ENCODE data around the gene PALB2. TPM values are rescaled to one million over a fixed set of nuclear protein-coding genes. Genes with fewer than 3 reads are reported as not detected.

The PALB2 gene
- total and polyA plus RNA-seq, 2 of the 13 experiments (the other 11 are each of a cell fraction or from before 2014, with no cell fraction given), result 12.1 to 40.9 TPM

DNA sequence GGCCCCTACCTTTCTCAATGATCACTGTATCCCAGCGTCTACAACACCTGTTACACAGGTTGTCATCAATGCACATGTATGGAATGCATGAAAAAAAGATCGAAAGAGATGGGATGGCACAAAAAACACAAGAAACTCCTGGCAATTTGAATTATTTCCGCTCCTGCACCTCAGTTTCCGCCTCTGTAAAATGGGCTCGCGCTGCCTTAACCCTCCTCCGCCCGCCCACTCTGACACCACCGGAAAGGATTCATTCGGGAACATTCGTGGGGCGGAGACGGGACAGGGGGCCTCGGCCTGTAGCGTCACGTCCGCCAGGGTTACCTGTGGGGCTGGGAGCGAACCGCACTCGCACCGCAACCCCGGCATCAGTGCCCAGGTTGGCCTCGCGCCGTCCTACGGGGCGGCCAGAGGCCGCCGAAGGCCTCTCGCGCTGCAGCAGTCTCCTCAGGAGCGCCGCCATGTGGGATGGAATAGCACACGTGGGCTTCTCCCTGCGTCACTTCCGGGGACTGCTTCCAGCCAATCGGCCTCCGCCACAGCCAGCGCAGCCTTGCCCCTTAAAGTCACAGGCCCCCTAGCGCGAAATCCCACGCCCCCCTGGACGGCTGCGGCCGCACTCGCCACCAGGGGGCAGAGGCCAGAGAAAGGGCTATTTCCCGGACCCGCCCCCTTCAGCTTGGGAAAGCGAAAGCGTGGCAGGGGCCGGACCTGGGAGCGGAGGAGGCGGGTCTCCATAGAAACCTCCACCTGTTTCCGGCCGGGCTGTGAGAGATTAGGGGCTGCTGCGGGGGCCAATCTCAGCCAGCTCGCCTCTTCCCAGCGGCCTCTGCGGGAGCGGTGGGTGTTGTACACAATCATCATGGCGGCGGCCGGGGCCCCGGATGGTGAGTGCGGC lies 84.0 kb downstream of the PALB2 start, which contains the start of the genes EARS2 and UBFD1 (continued):
- peak; percentile 87 for TF ChIP-seq HDAC2 (CRISPR knock-in tag; IDR thresholded peaks at IDR 0.05)
- TF ChIP-seq ZNF839 (CRISPR knock-in tag; IDR thresholded peaks at IDR 0.05; ENCODE audit: borderline replicate concordance), result peak; percentile 87; the same call in 1 of the 2 replicates
- TF ChIP-seq MZF1 (CRISPR knock-in tag; IDR thresholded peaks at IDR 0.05; ENCODE audit: borderline replicate concordance), result no peak
- TF ChIP-seq KMT2B (CRISPR knock-in tag; IDR thresholded peaks at IDR 0.05), result peak; percentile 89
- no peak for TF ChIP-seq ZNF660 (CRISPR knock-in tag; IDR thresholded peaks at IDR 0.05; ENCODE audit: borderline replicate concordance, low read depth)
- TF ChIP-seq, protein P1, sequence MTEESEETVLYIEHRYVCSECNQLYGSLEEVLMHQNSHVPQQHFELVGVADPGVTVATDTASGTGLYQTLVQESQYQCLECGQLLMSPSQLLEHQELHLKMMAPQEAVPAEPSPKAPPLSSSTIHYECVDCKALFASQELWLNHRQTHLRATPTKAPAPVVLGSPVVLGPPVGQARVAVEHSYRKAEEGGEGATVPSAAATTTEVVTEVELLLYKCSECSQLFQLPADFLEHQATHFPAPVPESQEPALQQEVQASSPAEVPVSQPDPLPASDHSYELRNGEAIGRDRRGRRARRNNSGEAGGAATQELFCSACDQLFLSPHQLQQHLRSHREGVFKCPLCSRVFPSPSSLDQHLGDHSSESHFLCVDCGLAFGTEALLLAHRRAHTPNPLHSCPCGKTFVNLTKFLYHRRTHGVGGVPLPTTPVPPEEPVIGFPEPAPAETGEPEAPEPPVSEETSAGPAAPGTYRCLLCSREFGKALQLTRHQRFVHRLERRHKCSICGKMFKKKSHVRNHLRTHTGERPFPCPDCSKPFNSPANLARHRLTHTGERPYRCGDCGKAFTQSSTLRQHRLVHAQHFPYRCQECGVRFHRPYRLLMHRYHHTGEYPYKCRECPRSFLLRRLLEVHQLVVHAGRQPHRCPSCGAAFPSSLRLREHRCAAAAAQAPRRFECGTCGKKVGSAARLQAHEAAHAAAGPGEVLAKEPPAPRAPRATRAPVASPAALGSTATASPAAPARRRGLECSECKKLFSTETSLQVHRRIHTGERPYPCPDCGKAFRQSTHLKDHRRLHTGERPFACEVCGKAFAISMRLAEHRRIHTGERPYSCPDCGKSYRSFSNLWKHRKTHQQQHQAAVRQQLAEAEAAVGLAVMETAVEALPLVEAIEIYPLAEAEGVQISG (CRISPR knock-in tag; IDR thresholded peaks at IDR 0.05), result peak; percentile 97
- 0 out of 2 replicates have a peak, but pooled peaks have one; percentile 73 for TF ChIP-seq ZNF761 (CRISPR knock-in tag; conservative IDR thresholded peaks at IDR 0.05)
- peak; percentile 99 for TF ChIP-seq ZNF501 (CRISPR knock-in tag; IDR thresholded peaks at IDR 0.05)
- TF ChIP-seq, protein P2, sequence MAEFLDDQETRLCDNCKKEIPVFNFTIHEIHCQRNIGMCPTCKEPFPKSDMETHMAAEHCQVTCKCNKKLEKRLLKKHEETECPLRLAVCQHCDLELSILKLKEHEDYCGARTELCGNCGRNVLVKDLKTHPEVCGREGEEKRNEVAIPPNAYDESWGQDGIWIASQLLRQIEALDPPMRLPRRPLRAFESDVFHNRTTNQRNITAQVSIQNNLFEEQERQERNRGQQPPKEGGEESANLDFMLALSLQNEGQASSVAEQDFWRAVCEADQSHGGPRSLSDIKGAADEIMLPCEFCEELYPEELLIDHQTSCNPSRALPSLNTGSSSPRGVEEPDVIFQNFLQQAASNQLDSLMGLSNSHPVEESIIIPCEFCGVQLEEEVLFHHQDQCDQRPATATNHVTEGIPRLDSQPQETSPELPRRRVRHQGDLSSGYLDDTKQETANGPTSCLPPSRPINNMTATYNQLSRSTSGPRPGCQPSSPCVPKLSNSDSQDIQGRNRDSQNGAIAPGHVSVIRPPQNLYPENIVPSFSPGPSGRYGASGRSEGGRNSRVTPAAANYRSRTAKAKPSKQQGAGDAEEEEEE (CRISPR knock-in tag; IDR thresholded peaks at IDR 0.05; ENCODE audit: borderline replicate concordance), result no peak; the same call in 1 of the 2 replicates
- peak; percentile 87; the same call in 1 of the 2 replicates for TF ChIP-seq FOXC1 (CRISPR knock-in tag; IDR thresholded peaks at IDR 0.05; ENCODE audit: borderline replicate concordance)
- TF ChIP-seq ZEB1 (IDR thresholded peaks at IDR 0.05; ENCODE audit: insufficient replicate concordance, low read depth), result peak; percentile 91
- no peak; the same call in none of the 2 replicates for TF ChIP-seq HMG20B (CRISPR knock-in tag; conservative IDR thresholded peaks at IDR 0.05)
- TF ChIP-seq POLR2A (IDR thresholded peaks at IDR 0.05; ENCODE audit: insufficient read depth in 1 of 2, low read depth in 2 of 2, low read length in 2 of 2), result peak; percentile 85 to 98
- peak; percentile 96; the same call in 1 of the 2 replicates for TF ChIP-seq FIP1L1 (IDR thresholded peaks at IDR 0.05; ENCODE audit: borderline replicate concordance, insufficient read depth, low read depth, low read length)
- TF ChIP-seq IKZF1 (IDR thresholded peaks at IDR 0.05), result no peak
- TF ChIP-seq, protein P3, sequence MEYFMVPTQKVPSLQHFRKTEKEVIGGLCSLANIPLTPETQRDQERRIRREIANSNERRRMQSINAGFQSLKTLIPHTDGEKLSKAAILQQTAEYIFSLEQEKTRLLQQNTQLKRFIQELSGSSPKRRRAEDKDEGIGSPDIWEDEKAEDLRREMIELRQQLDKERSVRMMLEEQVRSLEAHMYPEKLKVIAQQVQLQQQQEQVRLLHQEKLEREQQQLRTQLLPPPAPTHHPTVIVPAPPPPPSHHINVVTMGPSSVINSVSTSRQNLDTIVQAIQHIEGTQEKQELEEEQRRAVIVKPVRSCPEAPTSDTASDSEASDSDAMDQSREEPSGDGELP (IDR thresholded peaks at IDR 0.05; ENCODE audit: borderline replicate concordance, low read depth), result peak; percentile 99
- TF ChIP-seq, protein P4, sequence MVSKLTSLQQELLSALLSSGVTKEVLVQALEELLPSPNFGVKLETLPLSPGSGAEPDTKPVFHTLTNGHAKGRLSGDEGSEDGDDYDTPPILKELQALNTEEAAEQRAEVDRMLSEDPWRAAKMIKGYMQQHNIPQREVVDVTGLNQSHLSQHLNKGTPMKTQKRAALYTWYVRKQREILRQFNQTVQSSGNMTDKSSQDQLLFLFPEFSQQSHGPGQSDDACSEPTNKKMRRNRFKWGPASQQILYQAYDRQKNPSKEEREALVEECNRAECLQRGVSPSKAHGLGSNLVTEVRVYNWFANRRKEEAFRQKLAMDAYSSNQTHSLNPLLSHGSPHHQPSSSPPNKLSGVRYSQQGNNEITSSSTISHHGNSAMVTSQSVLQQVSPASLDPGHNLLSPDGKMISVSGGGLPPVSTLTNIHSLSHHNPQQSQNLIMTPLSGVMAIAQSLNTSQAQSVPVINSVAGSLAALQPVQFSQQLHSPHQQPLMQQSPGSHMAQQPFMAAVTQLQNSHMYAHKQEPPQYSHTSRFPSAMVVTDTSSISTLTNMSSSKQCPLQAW (CRISPR knock-in tag; IDR thresholded peaks at IDR 0.05), result peak; percentile 96
- peak; percentile 8 to 100; a peak in 2 of 4 replicates for TF ChIP-seq KLF16 (CRISPR knock-in tag; IDR thresholded peaks at IDR 0.05)
- TF ChIP-seq ZNF607 (CRISPR knock-in tag; IDR thresholded peaks at IDR 0.05; ENCODE audit: borderline replicate concordance), result peak; percentile 25; the same call in 1 of the 2 replicates
- TF ChIP-seq, protein P5, sequence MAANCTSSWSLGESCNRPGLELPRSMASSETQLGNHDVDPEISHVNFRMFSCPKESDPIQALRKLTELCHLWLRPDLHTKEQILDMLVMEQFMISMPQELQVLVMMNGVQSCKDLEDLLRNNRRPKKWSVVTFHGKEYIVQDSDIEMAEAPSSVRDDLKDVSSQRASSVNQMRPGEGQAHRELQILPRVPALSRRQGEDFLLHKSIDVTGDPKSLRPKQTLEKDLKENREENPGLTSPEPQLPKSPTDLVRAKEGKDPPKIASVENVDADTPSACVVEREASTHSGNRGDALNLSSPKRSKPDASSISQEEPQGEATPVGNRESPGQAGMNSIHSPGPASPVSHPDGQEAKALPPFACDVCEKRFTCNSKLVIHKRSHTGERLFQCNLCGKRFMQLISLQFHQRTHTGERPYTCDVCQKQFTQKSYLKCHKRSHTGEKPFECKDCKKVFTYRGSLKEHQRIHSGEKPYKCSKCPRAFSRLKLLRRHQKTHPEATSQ (CRISPR knock-in tag; IDR thresholded peaks at IDR 0.05; ENCODE audit: borderline replicate concordance), result peak; percentile 93

Data from HepG2 (cell line).